HepG2 (cell line): ENCODE data around the gene KCTD13. TPM values are rescaled to one million over a fixed set of nuclear protein-coding genes. Genes with fewer than 3 reads are reported as not detected.

Source experiments
- ARNT ChIP-seq: fragments of 450-650 bp; IDR thresholded peaks from 2 replicates; pipeline ENCODE4 v1.6.1; 2017
- CREB1 ChIP-seq, 2 experiments: fragments of 450-650 bp in 1 of 2; IDR thresholded peaks; 2 replicates each; pipeline ENCODE4 v1.6.1; 2016 to 2017; ENCODE audit warnings: control low read depth in 1 of 2, mild to moderate bottlenecking in 1 of 2, missing compliant biosample characterization in 1 of 2, missing genetic modification characterization in 1 of 2
- DMAP1 ChIP-seq: IDR thresholded peaks from 2 replicates; pipeline ENCODE4 v1.6.1; 2016
- GATAD1 ChIP-seq: IDR thresholded peaks from 2 replicates; pipeline ENCODE4 v1.6.1; 2016; ENCODE audit warnings: missing genetic modification reagents, missing compliant biosample characterization
- HNF4A ChIP-seq: sonication (generic); formaldehyde crosslinking; IDR thresholded peaks from 2 replicates; pipeline ENCODE4 v1.4.0; 2020; ENCODE audit warnings: missing genetic modification reagents
- IKZF1 ChIP-seq: fragments of 450-650 bp; IDR thresholded peaks from 2 replicates; pipeline ENCODE4 v1.7.1; 2016
- KDM5B ChIP-seq: sonication (generic); formaldehyde crosslinking; IDR thresholded peaks from 2 replicates; pipeline ENCODE4 v1.4.0; 2020; ENCODE audit warnings: missing genetic modification reagents, mild to moderate bottlenecking, borderline replicate concordance
- KDM6A ChIP-seq: IDR thresholded peaks from 2 replicates; pipeline ENCODE4 v1.6.1; 2016; ENCODE audit warnings: low read depth
- KLF16 ChIP-seq, 2 experiments: sonication (generic) in 1 of 2; formaldehyde crosslinking in 1 of 2; IDR thresholded peaks; 2 replicates each; pipeline versions ENCODE4 v1.6.1 to v1.8.0; 2016 to 2023; ENCODE audit warnings: missing genetic modification reagents in 2 of 2, missing compliant biosample characterization in 1 of 2
- MLXIP ChIP-seq: sonication (generic); formaldehyde crosslinking; IDR thresholded peaks from 2 replicates; pipeline ENCODE4 v1.9.0; 2021; ENCODE audit warnings: missing genetic modification reagents, borderline replicate concordance
- NPAS2 ChIP-seq: sonication (generic); formaldehyde crosslinking; IDR thresholded peaks from 2 replicates; pipeline ENCODE4 v1.8.0; 2022; ENCODE audit warnings: mild to moderate bottlenecking, missing genetic modification reagents, borderline replicate concordance
- PHF5A ChIP-seq: IDR thresholded peaks from one replicate; pipeline ENCODE4 v1.6.1; 2018; ENCODE audit warnings: low read depth, missing genetic modification reagents; ENCODE audit not compliant: unreplicated experiment
- POLR2G ChIP-seq: fragments of 200-400 bp; formaldehyde crosslinking; IDR thresholded peaks from 2 replicates; pipeline ENCODE4 v1.6.1; 2018; ENCODE audit warnings: mild to moderate bottlenecking, low read depth, low read length, moderate library complexity
- RARA ChIP-seq: IDR thresholded peaks from 2 replicates; pipeline ENCODE4 v1.6.1; 2016; ENCODE audit warnings: missing genetic modification reagents, missing compliant biosample characterization
- REL ChIP-seq: sonication (generic); formaldehyde crosslinking; conservative IDR thresholded peaks from 2 replicates; pipeline ENCODE4 v1.8.0; 2022; ENCODE audit warnings: mild to moderate bottlenecking, missing genetic modification reagents, moderate library complexity
- RNF2 ChIP-seq: fragments of 450-650 bp; conservative IDR thresholded peaks from 2 replicates; pipeline ENCODE4 v1.6.1; 2016; ENCODE audit warnings: low read depth
- SALL2 ChIP-seq: sonication (generic); formaldehyde crosslinking; IDR thresholded peaks from 2 replicates; pipeline ENCODE4 v1.8.1; 2023; ENCODE audit warnings: mild to moderate bottlenecking, missing genetic modification reagents, inconsistent platforms
- SRY ChIP-seq: sonication (generic); formaldehyde crosslinking; IDR thresholded peaks from 2 replicates; pipeline ENCODE4 v1.8.0; 2022; ENCODE audit warnings: mild to moderate bottlenecking, missing genetic modification reagents
- ZBTB1 ChIP-seq: sonication (generic); formaldehyde crosslinking; IDR thresholded peaks from 2 replicates; pipeline ENCODE4 v1.4.0; 2020; ENCODE audit warnings: missing genetic modification reagents, borderline replicate concordance
- ZFYVE20 ChIP-seq: sonication (generic); formaldehyde crosslinking; IDR thresholded peaks from 2 replicates; pipeline ENCODE4 v1.8.0; 2023; ENCODE audit warnings: low read depth, mild to moderate bottlenecking, moderate library complexity, missing genetic modification reagents, borderline replicate concordance
- ZNF343 ChIP-seq: sonication (generic); formaldehyde crosslinking; IDR thresholded peaks from 2 replicates; pipeline ENCODE4 v1.4.0; 2020; ENCODE audit warnings: mild to moderate bottlenecking, missing genetic modification reagents
- ZNF570 ChIP-seq: sonication (generic); formaldehyde crosslinking; IDR thresholded peaks from 2 replicates; pipeline ENCODE4 v1.4.0; 2020; ENCODE audit warnings: mild to moderate bottlenecking, missing genetic modification reagents, borderline replicate concordance
- ZNF709 ChIP-seq: sonication (generic); formaldehyde crosslinking; IDR thresholded peaks from 2 replicates; pipeline ENCODE4 v1.5.0; 2020; ENCODE audit warnings: mild to moderate bottlenecking, missing genetic modification reagents
- ZNF772 ChIP-seq: sonication (generic); formaldehyde crosslinking; IDR thresholded peaks from 2 replicates; pipeline ENCODE4 v1.5.0; 2020; ENCODE audit warnings: mild to moderate bottlenecking, missing genetic modification reagents
- ZNF792 ChIP-seq: IDR thresholded peaks from 2 replicates; pipeline ENCODE4 v1.6.1; 2016
- polyA plus RNA-seq, 8 experiments: library from polyadenylated mRNA; depleted of rRNA in 3 of 8; stranded (reverse) in 7 of 8; unstranded in 1 of 8; fragments of >200 nt; fragmentation: Illumina TruSeq in 4 of 8; extraction: Trizol in 4 of 8; gene quantifications; 2 replicates each; pipeline versions ENCODE4 v1.2.1 to v1.2.3, GENCODE V29; 2011 to 2016; ENCODE audit warnings: low read depth in 4 of 8, missing spikeins in 1 of 8, mixed read lengths in 1 of 8; ENCODE audit not compliant: insufficient read depth in 1 of 8
- total RNA-seq, 5 experiments: library from RNA; depleted of rRNA; stranded (reverse); fragments of >200 nt; fragmentation: Illumina TruSeq; extraction: Trizol; gene quantifications; 2 replicates each; pipeline ENCODE4 v1.2.3, GENCODE V29; 2016; ENCODE audit warnings: low read depth in 1 of 5
- TF ChIP-seq, protein P1 (sequence below): sonication (generic); formaldehyde crosslinking; IDR thresholded peaks from 2 replicates; pipeline ENCODE4 v1.8.0; 2022; ENCODE audit warnings: low read depth, missing genetic modification reagents
- TF ChIP-seq, protein P2 (sequence below): sonication (generic); formaldehyde crosslinking; IDR thresholded peaks from 2 replicates; pipeline ENCODE4 v1.4.0; 2020; ENCODE audit warnings: missing genetic modification reagents

Gene KCTD13
- total and polyA plus RNA-seq, 2 of the 13 experiments (the other 11 are each of a cell fraction or from before 2014, with no cell fraction given): 6.3 to 14.7 TPM

GRCh38 chr16:29899516-29900101, 26.4 kb downstream of the KCTD13 start, which contains the start of gene SEZ6L2 (continued):
- TF ChIP-seq MLXIP (CRISPR knock-in tag) (peak; percentile 92), ZFYVE20 (no peak; the same call in 1 of the 2 replicates), HNF4A (CRISPR knock-in tag) (no peak), SRY (CRISPR knock-in tag) (no peak), IKZF1 (no peak), REL (no peak; the same call in 1 of the 2 replicates), KDM5B (CRISPR knock-in tag) (no peak), ZNF709 (peak; percentile 99), RARA (CRISPR knock-in tag) (peak; percentile 69), ZBTB1 (peak; percentile 65; the same call in 1 of the 2 replicates), CREB1 (IDR thresholded peaks at IDR 0.05) (peak; percentile 57; the same call in 1 of the 2 replicates), CREB1 (CRISPR knock-in tag; IDR thresholded peaks at IDR 0.05) (no peak), KDM6A (CRISPR knock-in tag) (no peak), SALL2 (CRISPR knock-in tag) (no peak; the same call in 1 of the 2 replicates), ARNT (no peak), PHF5A (CRISPR knock-in tag) (no peak), KLF16 (CRISPR knock-in tag; IDR thresholded peaks at IDR 0.05) (peak in 1 of 2 experiments; percentile 95; a peak in 2 of 4 replicates), RNF2 (no peak), ZNF343 (no peak), GATAD1 (peak; percentile 52; the same call in 1 of the 2 replicates), ZNF792 (CRISPR knock-in tag) (0 out of 2 replicates have a peak, but pooled peaks have one; percentile 63), ZNF570 (CRISPR knock-in tag) (no peak), POLR2G (peak; percentile 60), ZNF772 (CRISPR knock-in tag) (peak; percentile 58), NPAS2 (CRISPR knock-in tag) (no peak), DMAP1 (CRISPR knock-in tag) (no peak; the same call in 1 of the 2 replicates)
- TF ChIP-seq, protein P1, sequence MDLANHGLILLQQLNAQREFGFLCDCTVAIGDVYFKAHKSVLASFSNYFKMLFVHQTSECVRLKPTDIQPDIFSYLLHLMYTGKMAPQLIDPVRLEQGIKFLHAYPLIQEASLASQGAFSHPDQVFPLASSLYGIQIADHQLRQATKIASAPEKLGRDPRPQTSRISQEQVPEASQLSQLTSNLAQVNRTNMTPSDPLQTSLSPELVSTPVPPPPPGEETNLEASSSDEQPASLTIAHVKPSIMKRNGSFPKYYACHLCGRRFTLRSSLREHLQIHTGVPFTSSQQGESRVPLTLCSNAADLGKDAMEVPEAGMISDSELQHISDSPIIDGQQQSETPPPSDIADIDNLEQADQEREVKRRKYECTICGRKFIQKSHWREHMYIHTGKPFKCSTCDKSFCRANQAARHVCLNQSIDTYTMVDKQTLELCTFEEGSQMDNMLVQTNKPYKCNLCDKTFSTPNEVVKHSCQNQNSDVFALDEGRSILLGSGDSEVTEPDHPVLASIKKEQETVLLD (CRISPR knock-in tag): no peak
- TF ChIP-seq, protein P2, sequence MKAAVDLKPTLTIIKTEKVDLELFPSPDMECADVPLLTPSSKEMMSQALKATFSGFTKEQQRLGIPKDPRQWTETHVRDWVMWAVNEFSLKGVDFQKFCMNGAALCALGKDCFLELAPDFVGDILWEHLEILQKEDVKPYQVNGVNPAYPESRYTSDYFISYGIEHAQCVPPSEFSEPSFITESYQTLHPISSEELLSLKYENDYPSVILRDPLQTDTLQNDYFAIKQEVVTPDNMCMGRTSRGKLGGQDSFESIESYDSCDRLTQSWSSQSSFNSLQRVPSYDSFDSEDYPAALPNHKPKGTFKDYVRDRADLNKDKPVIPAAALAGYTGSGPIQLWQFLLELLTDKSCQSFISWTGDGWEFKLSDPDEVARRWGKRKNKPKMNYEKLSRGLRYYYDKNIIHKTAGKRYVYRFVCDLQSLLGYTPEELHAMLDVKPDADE (CRISPR knock-in tag): peak; percentile 99
